Anterior cingulate cortex (tissue), 58 donors: Measurements from ENCODE around the gene CEL.

Experiments used
- DNase-seq, 58 donors: peaks; one replicate each; lab custom pipeline; 2025; lab: John Stamatoyannopoulos, UW

CEL gene

DNA sequence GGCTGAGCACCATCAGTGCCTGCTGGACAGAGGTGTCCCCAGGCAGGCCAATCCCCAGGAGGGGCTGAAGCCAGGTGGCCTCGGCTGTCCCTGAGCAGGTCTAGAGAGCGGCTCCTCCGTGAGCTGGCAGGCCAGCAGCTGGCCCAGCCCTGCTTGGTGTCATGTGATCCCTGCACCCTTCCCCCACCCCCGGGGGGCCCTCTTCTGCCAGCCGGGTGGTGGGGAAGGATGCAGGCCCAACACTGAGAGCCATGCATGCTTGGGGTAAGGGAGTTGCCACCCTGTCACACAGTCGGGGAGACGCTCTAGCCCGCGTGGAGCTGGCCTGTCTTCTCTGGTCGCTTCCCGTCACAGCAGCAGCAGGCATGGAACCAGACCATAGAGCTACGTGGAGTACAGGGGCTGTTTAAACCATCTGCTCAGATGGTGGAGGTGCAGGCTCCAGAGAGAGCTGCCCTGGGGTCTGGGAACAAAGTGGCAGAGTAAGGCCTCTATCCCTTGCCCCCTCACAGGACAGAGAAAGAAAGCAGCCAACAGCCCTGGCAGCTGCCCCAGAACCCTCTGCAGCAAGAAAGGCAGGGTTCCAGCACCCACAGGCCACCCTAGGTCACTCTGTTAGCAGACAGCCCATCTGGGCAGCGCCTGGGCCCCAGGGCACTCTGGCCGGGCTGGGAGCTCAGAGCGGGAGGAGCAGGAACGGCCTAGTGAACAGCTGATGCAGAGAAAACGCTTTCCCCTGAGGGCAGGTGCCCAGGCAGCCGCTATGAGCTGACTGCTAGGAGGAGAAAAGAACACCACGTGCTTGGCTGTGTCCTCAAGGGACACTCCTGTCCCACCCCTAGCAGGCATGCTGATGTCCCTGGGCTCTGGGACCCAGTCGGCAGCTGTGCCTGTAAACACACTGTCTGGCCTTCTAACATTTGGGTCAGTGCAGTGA is 52.4 kb downstream of the CEL start:
- peak in 42 of 58 donors; percentile 16 to 82 (median 56) for DNase-seq

DNA sequence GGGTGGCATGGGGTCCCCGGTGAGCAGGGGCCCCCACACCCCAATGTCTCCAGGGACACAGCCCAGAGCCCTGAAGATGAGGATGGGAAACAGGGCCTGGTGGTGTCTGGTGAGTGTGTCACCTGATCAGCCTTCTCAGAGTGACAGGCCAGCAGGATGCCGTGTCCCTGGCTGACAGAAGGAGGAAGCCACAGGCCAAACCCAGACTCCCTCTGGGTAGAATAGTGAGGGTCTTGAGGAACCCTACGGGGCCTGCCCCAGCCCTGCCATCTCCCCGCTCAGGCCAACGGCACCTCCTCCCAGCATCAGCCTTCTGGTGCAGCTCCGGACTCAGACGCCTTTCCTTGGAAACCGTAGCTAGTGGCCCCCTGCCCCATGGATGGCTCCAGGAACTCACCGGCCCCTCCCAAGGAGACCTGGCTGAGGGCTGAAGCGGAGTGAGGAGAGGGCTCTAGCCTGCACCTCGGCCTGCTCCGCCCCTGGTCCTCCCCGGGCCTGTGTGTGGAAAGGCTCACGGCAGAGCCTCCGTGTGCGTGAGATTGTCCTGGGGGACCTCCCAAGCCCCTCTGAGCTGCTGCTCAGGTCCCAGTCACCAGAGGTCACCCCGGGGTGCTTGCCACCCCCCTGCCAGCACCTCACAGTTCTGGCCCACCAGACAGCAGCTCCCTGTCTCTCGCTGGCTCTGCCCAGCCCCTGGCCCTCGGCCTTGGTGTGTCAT is 53.3 kb downstream of the CEL start:
- peak in 1 of 58 donors; percentile 61 for DNase-seq

DNA sequence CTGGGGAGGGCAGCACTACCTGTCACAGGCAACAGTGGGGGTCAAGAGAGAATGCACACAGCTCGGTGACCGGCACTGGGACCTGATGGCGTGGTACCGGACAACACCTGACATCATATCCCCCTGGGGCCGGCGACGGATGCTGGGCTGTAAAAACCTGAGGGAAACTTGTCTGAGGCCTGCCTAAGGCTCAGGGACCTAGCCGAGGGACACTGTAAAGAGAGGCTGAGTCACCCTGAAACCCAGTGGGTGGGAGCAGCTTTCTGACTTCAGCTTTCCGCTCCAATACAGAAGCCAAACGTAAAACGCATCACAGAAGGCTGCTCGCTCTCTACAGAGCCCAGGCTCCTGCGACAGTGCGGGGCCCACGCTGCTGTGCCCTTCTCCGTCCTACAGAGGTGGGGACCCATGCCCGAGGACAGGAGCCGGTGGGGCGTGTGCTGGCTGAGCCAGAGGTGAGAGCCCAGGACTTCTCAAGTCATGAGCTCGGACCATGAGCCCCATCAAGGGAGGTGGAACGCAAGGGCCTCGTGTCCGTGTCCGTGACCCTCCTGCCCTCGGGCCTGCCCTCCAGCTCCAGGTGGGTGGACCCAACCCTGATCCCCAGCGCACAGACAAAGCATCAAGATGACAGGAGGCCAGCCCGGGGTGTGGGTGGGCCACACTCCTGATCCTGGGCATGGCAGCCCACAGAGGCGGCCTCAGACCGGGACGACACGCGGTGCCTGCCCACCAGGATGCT is 54.0 kb downstream of the CEL start:
- peak in 14 of 58 donors; percentile 33 to 72 (median 48) for DNase-seq

DNA sequence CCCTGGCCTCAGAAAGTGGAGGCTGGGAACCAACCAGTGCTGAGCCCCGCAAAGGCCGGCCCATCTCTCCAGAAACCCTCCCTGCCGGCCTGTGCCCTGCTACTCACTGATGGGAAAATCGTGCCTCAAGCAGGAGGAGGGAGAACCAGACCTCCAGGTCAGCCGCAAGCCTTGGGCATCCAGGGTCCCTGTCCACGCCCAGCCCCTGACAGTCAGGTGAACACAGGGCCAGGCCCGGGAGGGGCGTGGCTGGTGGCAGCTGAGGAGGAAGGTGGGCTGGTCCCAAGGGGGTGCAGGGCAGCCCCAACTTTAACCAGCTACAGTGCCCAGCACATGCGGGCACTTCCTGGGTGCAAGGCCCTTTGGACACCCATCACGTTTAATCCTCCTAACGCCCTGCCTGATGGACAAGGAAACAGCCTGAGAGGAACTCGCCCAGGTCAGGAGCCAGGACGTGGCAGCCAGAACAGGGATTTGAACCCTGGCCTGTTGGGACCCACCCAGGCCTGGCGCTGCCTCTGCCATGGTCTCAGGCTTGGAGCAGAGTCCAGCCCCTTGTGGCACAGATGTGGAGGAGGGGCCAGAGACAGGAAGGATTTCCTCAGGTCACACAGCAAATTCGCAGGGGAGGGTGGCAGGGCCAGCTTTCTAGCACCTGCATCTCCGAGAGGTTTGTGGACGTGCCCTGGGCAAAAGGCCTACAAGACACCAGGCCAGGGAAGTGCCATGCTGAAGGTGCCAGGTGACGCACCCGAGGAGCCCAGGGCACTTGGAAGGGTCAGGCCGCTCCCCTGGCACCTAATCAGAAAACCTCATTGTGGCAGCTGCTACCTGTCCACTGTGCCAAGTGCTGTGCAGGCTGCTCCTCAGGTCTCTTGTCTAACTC is 54.8 kb downstream of the CEL start:
- no peak for DNase-seq

DNA sequence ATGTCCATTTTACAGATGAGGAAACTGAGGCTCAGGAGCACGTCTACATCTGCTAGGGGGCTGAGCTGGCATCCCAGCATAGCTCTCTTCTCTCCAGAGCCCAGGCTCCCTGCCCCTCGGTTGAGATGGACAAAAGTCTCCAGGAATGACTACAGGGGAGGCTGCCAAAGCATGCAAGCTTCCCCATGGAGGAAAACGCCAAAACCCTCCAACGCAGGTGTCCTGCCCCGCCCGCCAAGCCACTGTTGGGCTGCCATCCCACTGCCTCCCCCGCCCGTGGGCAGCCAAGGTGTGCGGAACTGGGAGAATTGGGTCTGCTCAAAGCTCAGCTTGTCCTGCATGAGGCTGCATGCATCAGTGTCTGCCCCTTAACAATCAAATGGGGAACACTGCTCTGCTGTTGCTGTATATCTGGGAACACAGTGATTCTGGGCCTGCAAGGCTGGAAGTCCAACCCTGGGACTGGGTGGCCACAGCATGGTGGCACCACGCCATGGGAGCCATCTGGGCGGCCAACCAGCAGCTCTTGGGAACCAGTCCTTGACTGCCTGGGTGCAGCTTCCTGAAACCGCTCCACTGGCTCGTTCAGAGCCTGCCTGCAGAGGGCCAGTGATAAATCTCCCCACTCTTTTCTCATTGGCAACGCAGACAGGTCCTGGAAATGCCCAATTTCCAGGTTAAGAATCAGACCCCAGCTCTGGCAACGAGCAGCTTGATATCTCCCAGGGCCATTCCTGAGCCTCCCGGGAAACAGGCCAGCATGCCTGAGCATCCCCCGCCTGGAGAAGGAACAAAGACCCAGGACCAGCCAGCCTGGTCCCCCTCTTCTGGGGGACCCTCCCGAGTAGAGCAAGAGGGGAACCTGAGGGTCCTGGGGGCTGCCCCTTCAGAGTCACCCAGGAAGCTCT is 55.7 kb downstream of the CEL start:
- DNase-seq = peak in 55 of 58 donors; percentile 47 to 93 (median 80)

DNA sequence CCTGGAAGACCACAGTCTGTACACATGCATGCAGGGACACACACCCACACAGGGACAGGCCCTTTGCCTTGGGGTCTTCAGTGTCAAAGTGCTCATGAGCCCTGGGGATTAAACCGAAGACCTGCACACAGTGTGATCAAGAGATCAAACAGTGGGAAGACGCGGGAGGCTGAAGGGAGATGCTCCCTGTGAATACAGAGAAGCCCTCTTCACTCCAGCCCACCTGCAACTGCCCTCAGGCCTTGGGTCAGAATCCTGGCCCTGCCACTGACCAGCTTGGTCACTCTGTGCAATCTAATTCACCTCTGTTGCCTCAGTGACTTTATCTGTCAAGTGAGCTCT is 56.4 kb downstream of the CEL start:
- DNase-seq = no peak

DNA sequence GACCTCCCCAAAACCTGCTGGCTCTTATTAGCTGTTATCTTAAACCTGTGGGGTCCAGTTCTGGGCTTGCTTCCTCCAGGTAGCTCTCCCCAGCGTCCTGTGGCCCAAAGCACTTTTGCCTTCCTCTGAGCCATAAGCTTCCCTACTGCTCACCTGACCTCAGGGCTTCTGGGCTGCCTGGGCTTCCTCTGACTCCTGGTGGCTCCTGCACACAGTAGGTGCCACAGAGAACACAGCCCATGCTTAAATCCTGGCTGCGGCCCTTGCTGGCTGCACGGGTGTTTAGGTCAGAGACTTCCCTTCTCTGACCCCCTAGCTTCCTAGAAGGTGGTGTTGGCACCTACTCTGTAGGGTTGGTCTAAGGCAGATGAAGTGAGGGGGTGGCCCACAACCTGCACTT is 56.8 kb downstream of the CEL start:
- DNase-seq = no peak

DNA sequence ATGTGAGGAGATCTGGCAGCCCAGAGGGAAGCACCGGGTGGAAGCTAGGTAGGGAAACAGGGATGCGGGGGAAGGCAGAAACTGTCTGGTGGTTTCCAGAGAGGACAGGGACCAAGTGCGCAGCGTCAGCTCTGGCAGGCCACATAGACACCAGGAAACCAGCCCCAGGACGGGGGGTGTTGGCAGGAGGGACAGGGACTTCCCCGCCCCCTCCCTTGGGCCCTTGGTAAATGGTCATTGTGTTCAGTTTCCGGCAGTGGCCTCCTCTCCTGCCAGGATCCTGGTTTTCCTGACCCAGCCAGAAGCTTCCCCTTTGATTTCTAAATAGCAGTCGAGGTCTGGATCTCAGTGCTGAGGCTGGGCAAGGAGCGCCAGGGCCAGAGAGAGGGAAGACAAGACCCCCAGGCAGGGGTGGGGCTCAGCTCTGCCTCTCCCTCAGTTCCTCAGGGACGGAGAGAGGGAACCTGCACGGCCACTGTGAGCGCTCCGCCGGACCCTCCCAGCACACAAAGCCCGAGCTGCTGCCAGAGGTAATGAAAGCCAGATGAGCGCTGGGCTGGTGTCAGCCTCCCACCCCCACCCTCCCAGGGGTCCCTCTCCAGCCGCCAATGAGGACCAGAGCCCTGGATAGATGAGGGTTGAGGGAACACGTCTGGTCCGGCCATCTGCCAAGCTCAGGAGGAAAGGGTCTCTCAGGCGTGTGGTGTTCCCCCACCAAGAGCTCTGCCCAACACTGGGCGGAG is 57.5 kb downstream of the CEL start:
- DNase-seq = peak in 52 of 58 donors; percentile 36 to 92 (median 70)

DNA sequence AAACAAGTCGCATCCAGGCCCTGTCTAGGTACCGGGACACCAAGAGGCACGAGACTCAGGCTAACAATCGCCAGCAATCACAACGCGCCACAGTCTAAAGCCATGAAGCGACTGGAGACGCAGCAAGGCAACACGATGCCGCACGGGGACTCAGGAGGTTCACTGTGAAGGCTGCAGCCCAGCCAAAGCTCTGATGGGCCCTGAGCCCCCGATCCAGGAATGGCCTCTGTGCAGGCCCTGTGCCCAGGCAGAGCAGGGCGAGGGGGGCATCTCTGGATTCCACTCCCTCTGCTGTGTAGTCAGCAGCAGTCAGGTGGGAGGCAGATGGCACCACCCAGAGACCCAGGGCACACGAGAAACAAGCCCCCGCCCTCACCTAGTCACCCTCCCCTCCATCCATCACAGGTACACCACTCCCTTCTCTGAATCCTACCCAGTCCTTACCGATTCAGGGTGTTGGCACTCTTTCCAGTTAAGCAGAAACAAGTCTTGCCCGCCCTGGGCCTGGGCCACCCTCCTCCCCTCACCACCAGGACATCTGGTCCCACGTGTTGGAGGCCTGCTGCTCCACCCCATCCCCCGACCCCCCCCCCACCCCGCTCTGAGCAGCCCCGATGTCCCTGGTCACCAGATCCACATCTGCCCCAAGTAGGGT is 58.2 kb downstream of the CEL start:
- peak in 26 of 58 donors; percentile 27 to 75 (median 55) for DNase-seq

DNA sequence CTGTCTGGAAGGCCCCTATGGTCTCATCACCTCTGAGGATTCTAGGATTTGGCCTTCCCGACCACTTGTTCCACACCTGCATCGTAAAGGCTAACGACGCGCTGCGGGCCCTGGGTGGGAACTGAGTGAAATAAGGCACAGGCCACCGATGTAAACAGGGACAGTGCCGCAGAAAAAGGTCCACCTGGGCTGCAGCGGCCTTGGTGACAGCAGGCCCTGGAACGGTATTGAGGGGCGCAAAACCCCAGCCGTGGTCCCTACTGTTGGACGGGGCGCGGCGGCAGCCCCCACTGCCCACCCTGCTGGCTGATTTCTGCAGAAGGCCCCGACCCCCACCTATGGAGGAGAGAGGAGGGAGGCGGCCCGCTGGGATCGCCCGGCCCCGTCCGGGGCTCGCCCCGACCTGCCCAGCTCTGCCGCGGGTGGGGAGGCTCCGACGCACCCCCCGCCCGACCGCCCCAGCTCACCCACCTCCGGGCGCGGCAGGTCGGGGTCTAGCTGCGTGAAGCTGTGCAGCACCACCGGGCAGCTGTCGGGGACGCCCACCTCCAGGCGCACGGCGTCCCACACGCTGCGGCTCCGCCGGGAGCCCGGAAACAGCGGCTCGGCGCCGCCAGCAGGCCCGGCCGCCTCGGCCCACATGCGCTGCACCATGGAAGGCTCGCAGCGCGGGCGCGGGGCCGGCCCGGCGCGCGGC is 58.9 kb downstream of the CEL start:
- DNase-seq = peak in 7 of 58 donors; percentile 50 to 79 (median 63)
